Measurements from ENCODE around the gene PHOX2B.

DNA sequence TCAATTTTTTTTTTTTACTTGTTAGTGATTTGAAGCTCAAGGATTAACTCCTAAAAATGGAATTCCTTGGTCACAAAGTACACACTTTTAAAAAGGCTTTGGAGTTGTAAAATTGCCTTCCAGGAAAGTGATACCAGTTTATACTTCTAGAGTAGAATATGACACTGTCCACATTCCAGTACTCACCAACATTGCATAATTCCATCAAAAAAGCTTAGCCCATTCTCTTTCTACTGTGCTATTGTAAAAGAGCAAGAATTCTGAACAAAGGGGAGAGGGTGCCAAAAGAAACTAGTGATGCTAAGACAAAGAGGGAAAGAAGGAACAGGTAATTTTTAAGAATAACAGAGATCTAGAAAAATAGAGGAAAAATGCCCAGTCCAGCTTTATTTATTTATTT is 10.4 kb upstream of the PHOX2B start:
- TF ChIP-seq, protein P1, sequence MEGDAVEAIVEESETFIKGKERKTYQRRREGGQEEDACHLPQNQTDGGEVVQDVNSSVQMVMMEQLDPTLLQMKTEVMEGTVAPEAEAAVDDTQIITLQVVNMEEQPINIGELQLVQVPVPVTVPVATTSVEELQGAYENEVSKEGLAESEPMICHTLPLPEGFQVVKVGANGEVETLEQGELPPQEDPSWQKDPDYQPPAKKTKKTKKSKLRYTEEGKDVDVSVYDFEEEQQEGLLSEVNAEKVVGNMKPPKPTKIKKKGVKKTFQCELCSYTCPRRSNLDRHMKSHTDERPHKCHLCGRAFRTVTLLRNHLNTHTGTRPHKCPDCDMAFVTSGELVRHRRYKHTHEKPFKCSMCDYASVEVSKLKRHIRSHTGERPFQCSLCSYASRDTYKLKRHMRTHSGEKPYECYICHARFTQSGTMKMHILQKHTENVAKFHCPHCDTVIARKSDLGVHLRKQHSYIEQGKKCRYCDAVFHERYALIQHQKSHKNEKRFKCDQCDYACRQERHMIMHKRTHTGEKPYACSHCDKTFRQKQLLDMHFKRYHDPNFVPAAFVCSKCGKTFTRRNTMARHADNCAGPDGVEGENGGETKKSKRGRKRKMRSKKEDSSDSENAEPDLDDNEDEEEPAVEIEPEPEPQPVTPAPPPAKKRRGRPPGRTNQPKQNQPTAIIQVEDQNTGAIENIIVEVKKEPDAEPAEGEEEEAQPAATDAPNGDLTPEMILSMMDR (conservative IDR thresholded peaks at IDR 0.05; ENCODE audit: low read depth, low read length) = no peak
- TF ChIP-seq EZH2 (IDR thresholded peaks at IDR 0.05; ENCODE audit: low read length, unreplicated experiment) (no peak), EZH2phosphoT487 (IDR thresholded peaks at IDR 0.05; ENCODE audit: borderline replicate concordance, low read length) (no peak)
